H1 (cell line): ENCODE measurements around the gene EVPL. TPM values are rescaled to one million over a fixed set of nuclear protein-coding genes. Genes with fewer than 3 reads are reported as not detected.

Experiments
- CTCF ChIA-PET: fragments of 300-600 bp; sonication (Branson Sonifier 250); formaldehyde crosslinking; loops from one replicate; lab custom pipeline; 2021; ENCODE audit not compliant: partially characterized antibody; lab: Charles Lee
- POLR2A ChIA-PET: fragments of 300-600 bp; sonication (Branson Sonifier 250); formaldehyde crosslinking; loops from one replicate; lab custom pipeline; 2021; ENCODE audit warnings: inconsistent platforms; ENCODE audit not compliant: partially characterized antibody; lab: Charles Lee
- DNase-seq, 2 experiments: peaks; one replicate each; pipeline versions ENCODE4 v3.0.0 to v3.0.0-alpha.2; 2010 to 2022; ENCODE audit warnings: low spot score in 2 of 2, low read depth in 1 of 2, mixed read lengths in 1 of 2
- FAIRE-seq: peaks from 2 replicates; lab custom pipeline; 2011; peaks lifted over from hg19 to GRCh38; lab: Jason Lieb, UNC
- H2AFZ ChIP-seq: 2 replicates; pipeline ENCODE4 v1.8.1; 2012; ENCODE audit warnings: low read length, inconsistent platforms
- H2AK5ac ChIP-seq: 2 replicates; pipeline ENCODE4 v1.6.1; 2013; ENCODE audit warnings: low read depth, low read length
- H2BK120ac ChIP-seq: replicated peaks from 2 replicates; pipeline ENCODE3; 2013; ENCODE audit warnings: low read depth, low read length, inconsistent platforms
- H2BK12ac ChIP-seq: 2 replicates; pipeline ENCODE4 v1.6.1; 2013; ENCODE audit warnings: low read depth, low read length
- H2BK15ac ChIP-seq: 2 replicates; pipeline ENCODE4 v1.6.1; 2013; ENCODE audit warnings: low read length
- H2BK20ac ChIP-seq: 2 replicates; pipeline ENCODE4 v1.6.1; 2013; ENCODE audit warnings: low read length
- H2BK5ac ChIP-seq: 2 replicates; pipeline ENCODE4 v1.6.1; 2013; ENCODE audit warnings: low read depth, low read length
- H3K14ac ChIP-seq: 2 replicates; pipeline ENCODE4 v1.6.1; 2013; ENCODE audit warnings: inconsistent platforms; ENCODE audit not compliant: insufficient read length
- H3K18ac ChIP-seq: 2 replicates; pipeline ENCODE4 v1.6.1; 2013; ENCODE audit warnings: low read length; ENCODE audit errors: extremely low read depth
- H3K23ac ChIP-seq: 2 replicates; pipeline ENCODE4 v1.6.1; 2013; ENCODE audit warnings: inconsistent platforms; ENCODE audit not compliant: insufficient read length
- H3K23me2 ChIP-seq: 2 replicates; pipeline ENCODE4 v1.6.1; 2013; ENCODE audit warnings: low read depth, low read length
- H3K27ac ChIP-seq: 2 replicates; pipeline ENCODE4 v1.6.1; 2011; ENCODE audit warnings: low read depth, low read length, inconsistent platforms
- H3K27me3 ChIP-seq, 4 experiments: replicated peaks in 1 of 4; 1 replicate in 1 of 4; 2 replicates in 3 of 4; pipeline versions ENCODE4 v1.6.1 to v1.8.1; 2011 to 2013; ENCODE audit warnings: low read length in 3 of 4, mild to moderate bottlenecking in 3 of 4, inconsistent platforms in 2 of 4, mixed read lengths in 2 of 4, moderate library complexity in 1 of 4; ENCODE audit not compliant: control insufficient read depth in 3 of 4, insufficient read depth in 3 of 4; ENCODE audit errors: extremely low read depth in 1 of 4
- H3K36me3 ChIP-seq, 4 experiments: 2 replicates each; pipeline versions ENCODE4 v1.6.1 to v1.8.1; 2011 to 2013; ENCODE audit warnings: mild to moderate bottlenecking in 4 of 4, low read length in 3 of 4, moderate library complexity in 2 of 4, control low read depth in 1 of 4, inconsistent platforms in 1 of 4; ENCODE audit not compliant: insufficient read depth in 4 of 4, control insufficient read depth in 2 of 4
- H3K4ac ChIP-seq: replicated peaks from 2 replicates; pipeline ENCODE3; 2013; ENCODE audit warnings: low read length, low read depth, mixed read lengths, inconsistent platforms; ENCODE audit not compliant: insufficient read length
- H3K4me1 ChIP-seq, 4 experiments: replicated peaks in 1 of 4; 1 replicate in 1 of 4; 2 replicates in 3 of 4; pipeline versions ENCODE4 v1.6.1 to v1.8.1; 2011 to 2013; ENCODE audit warnings: low read length in 3 of 4, inconsistent platforms in 2 of 4, mixed read lengths in 1 of 4; ENCODE audit not compliant: insufficient read depth in 4 of 4, control insufficient read depth in 3 of 4
- H3K4me2 ChIP-seq, 2 experiments: 2 replicates each; pipeline versions ENCODE4 v1.6.1 to v1.8.1; 2011 to 2013; ENCODE audit warnings: low read depth in 2 of 2, low read length in 2 of 2, control low read depth in 1 of 2, inconsistent platforms in 1 of 2, mild to moderate bottlenecking in 1 of 2; ENCODE audit not compliant: insufficient read depth in 1 of 2
- H3K4me3 ChIP-seq, 4 experiments: fragments of 200-600, 300-600 bp in 1 of 4; sonication (generic), shearing (Covaris generic), sonication (Bioruptor Twin) in 1 of 4; 2 replicates each; pipeline versions ENCODE4 v1.5.1 to v1.8.1; 2011 to 2016; ENCODE audit warnings: low read length in 4 of 4, low read depth in 3 of 4, control low read depth in 2 of 4, inconsistent platforms in 2 of 4, mild to moderate bottlenecking in 2 of 4, mixed read lengths in 1 of 4, moderate library complexity in 1 of 4; ENCODE audit not compliant: insufficient read depth in 2 of 4; ENCODE audit errors: extremely low read depth in 1 of 4
- H3K56ac ChIP-seq: replicated peaks from 2 replicates; pipeline ENCODE3; 2013; ENCODE audit warnings: low read depth, mild to moderate bottlenecking, mixed read lengths, low read length, inconsistent platforms; ENCODE audit not compliant: insufficient read length
- H3K79me1 ChIP-seq: 2 replicates; pipeline ENCODE4 v1.6.1; 2013; ENCODE audit warnings: low read depth, low read length, control low read depth
- H3K79me2 ChIP-seq, 2 experiments: 2 replicates each; pipeline versions ENCODE4 v1.6.1 to v1.8.1; 2012 to 2013; ENCODE audit warnings: low read length in 2 of 2, mild to moderate bottlenecking in 2 of 2, inconsistent platforms in 1 of 2; ENCODE audit not compliant: insufficient read depth in 2 of 2, control insufficient read depth in 1 of 2
- H3K9ac ChIP-seq, 4 experiments: replicated peaks in 1 of 4; 1 replicate in 1 of 4; 2 replicates in 3 of 4; pipeline versions ENCODE4 v1.6.1 to v1.8.1; 2011 to 2013; ENCODE audit warnings: low read depth in 3 of 4, low read length in 3 of 4, control low read depth in 2 of 4, mild to moderate bottlenecking in 2 of 4, moderate library complexity in 2 of 4, inconsistent platforms in 1 of 4; ENCODE audit errors: extremely low read depth in 1 of 4
- H3K9me3 ChIP-seq, 2 experiments: 2 replicates each; pipeline versions ENCODE4 v1.6.1 to v1.8.1; 2012 to 2013; ENCODE audit warnings: mild to moderate bottlenecking in 2 of 2, moderate library complexity in 2 of 2, control low read depth in 1 of 2, inconsistent platforms in 1 of 2, low read depth in 1 of 2, low read length in 1 of 2, mixed read lengths in 1 of 2; ENCODE audit not compliant: insufficient read depth in 2 of 2
- H4K20me1 ChIP-seq, 2 experiments: replicated peaks in 1 of 2; 2 replicates each; pipeline versions ENCODE3 to v1.8.1; 2011 to 2013; ENCODE audit warnings: inconsistent platforms in 2 of 2, low read length in 2 of 2, mild to moderate bottlenecking in 1 of 2; ENCODE audit not compliant: insufficient read depth in 2 of 2, control insufficient read depth in 1 of 2
- H4K5ac ChIP-seq: 2 replicates; pipeline ENCODE4 v1.6.1; 2013; ENCODE audit warnings: low read length, low read depth, mixed read lengths, inconsistent platforms; ENCODE audit not compliant: insufficient read length
- H4K8ac ChIP-seq: 2 replicates; pipeline ENCODE4 v1.8.0; 2013; ENCODE audit warnings: mild to moderate bottlenecking, moderate library complexity, low read length, inconsistent platforms; ENCODE audit not compliant: insufficient read depth; ENCODE audit errors: extremely low read depth
- H4K91ac ChIP-seq: replicated peaks from 2 replicates; pipeline ENCODE3; 2013; ENCODE audit warnings: low read length, mixed read lengths, inconsistent platforms; ENCODE audit not compliant: insufficient read length
- BACH1 ChIP-seq: IDR thresholded peaks from 2 replicates; pipeline ENCODE4 v1.6.1; 2012; ENCODE audit warnings: low read length, improper control_type of control experiment
- SP4 ChIP-seq: IDR thresholded peaks from 2 replicates; pipeline ENCODE4 v1.6.1; 2012; ENCODE audit warnings: low read length, inconsistent platforms
- WGBS, 2 experiments: shearing (Covaris generic) in 1 of 2; methylation state at CpG; one replicate each; pipeline versions ENCODE4 v1.1.6 to v1.1.7; 2013 to 2015; ENCODE audit warnings: low lambda C conversion rate in 2 of 2, mixed read lengths in 2 of 2, inconsistent platforms in 1 of 2, low coverage in 1 of 2, missing lambda C conversion rate in 1 of 2; ENCODE audit not compliant: insufficient replicate concordance in 2 of 2, insufficient coverage in 1 of 2, insufficient read length in 1 of 2; ENCODE audit errors: extremely low coverage in 1 of 2, missing lambda C conversion rate in 1 of 2; 5-methylcytosine and 5-hydroxymethylcytosine counted together
- polyA plus RNA-seq, 7 experiments: library from polyadenylated mRNA; depleted of rRNA in 3 of 7; stranded (reverse) in 5 of 7; unstranded in 2 of 7; fragments of >200 nt in 5 of 7; fragments of 200-250 nt in 2 of 7; gene quantifications; 1 replicate in 5 of 7; 2 replicates in 1 of 7; 4 replicates in 1 of 7; pipeline versions ENCODE4 v1.2.1 to v1.2.3, GENCODE V29; 2011 to 2013; ENCODE audit warnings: missing spikeins in 2 of 7, mixed read lengths in 2 of 7
- total RNA-seq: library from RNA; stranded (reverse); fragmentation: NEBNext Ultra II Directional; extraction: Animal tissue kit (Norgen Biotek cat#: 25700); gene quantifications from 2 replicates; pipeline ENCODE4 v1.2.1, GENCODE V29; 2021

EVPL gene
- total and polyA plus RNA-seq, 2 of the 8 experiments (the other 6 are each of a cell fraction or from before 2014, with no cell fraction given) = 0.20 to 0.99 TPM

DNA sequence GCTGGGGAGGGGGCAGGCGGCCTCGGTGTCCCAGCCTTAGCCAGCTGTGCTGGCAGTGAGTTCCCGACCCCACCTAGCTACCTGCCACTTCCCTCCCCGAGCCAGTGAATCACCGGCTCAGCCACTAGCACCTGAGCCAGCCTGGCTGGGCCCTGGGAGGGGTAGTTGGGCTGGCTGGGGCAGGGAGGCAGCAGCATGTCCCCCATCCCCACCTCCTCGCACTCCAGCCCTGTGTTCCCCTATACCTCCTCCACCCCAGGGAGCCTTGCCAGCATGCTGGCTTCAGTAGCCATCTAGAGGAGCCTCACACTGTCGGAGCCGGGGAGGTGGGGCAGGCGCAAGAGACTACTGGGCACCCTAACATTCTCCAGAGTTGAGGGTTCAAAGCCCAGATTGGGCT is 2.8 kb downstream of the EVPL start:
- Histone ChIP-seq H3K23me2 (no peaks in the 10 kb centered on the region), H3K36me3 (no peaks in the 10 kb centered on the region), H2BK5ac (no peak overlapping the region), H3K4me3 (no peak overlapping the region), H3K27me3 (no peaks in the 10 kb centered on the region), H4K8ac (no peak overlapping the region), H3K79me1 (no peaks in the 10 kb centered on the region), H4K5ac (no peak overlapping the region), H4K91ac (no peak overlapping the region), H2BK20ac (no peak overlapping the region), H3K9me3 (no peaks in the 10 kb centered on the region), H3K4me2 (no peak overlapping the region), H3K4ac (no peak overlapping the region), H3K4me1 (peaks cover 0 to 7% (median 1%) of the 10 kb centered on the region in 4 experiments; a peak in 4 of 7 replicates), H2AFZ (no peak overlapping the region), H2BK12ac (no peak overlapping the region), H3K23ac (no peak overlapping the region), H3K18ac (no peak overlapping the region), H3K14ac (no peak overlapping the region), H2BK120ac (no peak overlapping the region), H2AK5ac (no peak overlapping the region), H3K56ac (no peak overlapping the region), H4K20me1 (no peaks in the 10 kb centered on the region), H2BK15ac (no peak overlapping the region), H3K27ac (no peak overlapping the region), H3K9ac (no peak overlapping the region), H3K79me2 (no peaks in the 10 kb centered on the region)
- ChIA-PET POLR2A (interaction anchor here (1.6 to 1.8 kb wide), 2 partner anchors 10 to 16 kb away, joined by 4 to 5 read pairs; no protein-coding TSS in a partner anchor), CTCF (interaction anchor here (0.9 to 32.0 kb wide), 3 partner anchors 18 to 113 kb away, joined by 3 to 885 read pairs (median 5); partner anchors contain the start of genes MRPL38 and TRIM65)
- WGBS, 2 experiments = 91% methylated on average over 9 of the region's 9 CpGs; no CpG with 5 or more reads in 1 of the 2 experiments
- FAIRE-seq (no peak), DNase-seq (no peak)
- no peak for TF ChIP-seq SP4
- TF ChIP-seq BACH1 = no peak
